ENCODE data around the gene CLEC20A. TPM values are rescaled to one million over a fixed set of nuclear protein-coding genes. Genes with fewer than 3 reads are reported as not detected.
"Not testable (repeated sequence)": the region's sequence is repeated elsewhere in the genome, so short reads cannot be mapped to it uniquely, and the experiment has no call there.

CLEC20A gene
- total RNA-seq, 1 donor from 2014 or later, result not detected

- no peak overlapping the region for H3K4me3 Mint-ChIP-seq
- H3K27me3 Mint-ChIP-seq, result no peaks in the 10 kb centered on the region
- H3K36me3 Mint-ChIP-seq, result no peaks in the 10 kb centered on the region
- H3K4me1 Mint-ChIP-seq (ENCODE audit: unreplicated experiment), result no peaks in the 10 kb centered on the region
- no peaks in the 10 kb centered on the region for H3K9me3 Mint-ChIP-seq
- H3K27ac Mint-ChIP-seq, result no peak overlapping the region
- no peak for DNase-seq (ENCODE audit: extremely low spot score, unreplicated experiment)
- TF ChIP-seq CTCF (conservative IDR thresholded peaks at IDR 0.05), result no peak
Measured at GRCh38 chr1:178509414-178510007, 12.7 kb upstream of the CLEC20A start.

GRCh38 chr1:178506669-178507068 lies 9.9 kb upstream of the CLEC20A start:
- DNase-seq (ENCODE audit: extremely low spot score, unreplicated experiment), result no peak
- Mint-ChIP-seq H3K4me1 (ENCODE audit: unreplicated experiment) (peaks cover 1% of the 10 kb centered on the region), H3K9me3 (no peaks in the 10 kb centered on the region), H3K4me3 (no peak overlapping the region), H3K27me3 (no peaks in the 10 kb centered on the region), H3K36me3 (no peaks in the 10 kb centered on the region), H3K27ac (no peak overlapping the region)
- no peak for TF ChIP-seq CTCF (conservative IDR thresholded peaks at IDR 0.05)

DNA sequence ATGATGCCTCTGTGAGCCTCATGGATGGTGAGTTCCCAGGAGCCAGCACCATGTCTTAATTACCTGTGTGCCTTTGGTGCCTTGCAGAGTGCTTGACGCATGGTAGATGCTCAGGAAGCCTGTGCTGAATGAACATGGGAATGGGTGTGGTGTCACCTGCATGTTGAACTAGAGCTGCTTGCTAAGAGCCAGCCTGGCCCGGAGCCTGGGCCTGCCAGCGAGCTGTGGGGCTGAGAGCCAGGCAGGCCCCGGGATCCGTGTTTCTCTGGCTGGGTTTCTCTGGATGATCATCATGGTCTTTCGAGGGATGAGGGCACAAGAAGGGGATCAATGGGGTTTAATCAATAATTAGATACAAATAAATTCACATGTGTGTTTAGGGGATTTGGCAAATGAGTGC lies 9.4 kb upstream of the CLEC20A start:
- no peak overlapping the region for H3K4me3 Mint-ChIP-seq
- H3K36me3 Mint-ChIP-seq, result no peaks in the 10 kb centered on the region
- DNase-seq (ENCODE audit: extremely low spot score, unreplicated experiment), result no peak
- H3K4me1 Mint-ChIP-seq (ENCODE audit: unreplicated experiment), result peaks cover 4% of the 10 kb centered on the region
- no peak overlapping the region for H3K27ac Mint-ChIP-seq
- TF ChIP-seq CTCF (conservative IDR thresholded peaks at IDR 0.05), result no peak
- H3K27me3 Mint-ChIP-seq, result no peaks in the 10 kb centered on the region
- no peaks in the 10 kb centered on the region for H3K9me3 Mint-ChIP-seq

- no peaks in the 10 kb centered on the region for H3K36me3 Mint-ChIP-seq
- H3K4me1 Mint-ChIP-seq (ENCODE audit: unreplicated experiment), result peaks cover 4% of the 10 kb centered on the region
- no peaks in the 10 kb centered on the region for H3K9me3 Mint-ChIP-seq
- H3K27ac Mint-ChIP-seq, result no peak overlapping the region
- H3K4me3 Mint-ChIP-seq, result no peak overlapping the region
- no peak for TF ChIP-seq CTCF (conservative IDR thresholded peaks at IDR 0.05)
- H3K27me3 Mint-ChIP-seq, result no peaks in the 10 kb centered on the region
- no peak for DNase-seq (ENCODE audit: extremely low spot score, unreplicated experiment)
Measured at GRCh38 chr1:178504286-178504685, 7.5 kb upstream of the CLEC20A start.

- no peak for DNase-seq (ENCODE audit: extremely low spot score, unreplicated experiment)
- no peaks in the 10 kb centered on the region for H3K27me3 Mint-ChIP-seq
Measured at GRCh38 chr1:178503849-178504248, 7.1 kb upstream of the CLEC20A start.

GRCh38 chr1:178503316-178503715 lies 6.6 kb upstream of the CLEC20A start:
- not testable (repeated sequence) for H3K4me1 Mint-ChIP-seq (ENCODE audit: unreplicated experiment); H3K27ac Mint-ChIP-seq; DNase-seq (ENCODE audit: extremely low spot score, unreplicated experiment); H3K27me3 Mint-ChIP-seq; H3K9me3 Mint-ChIP-seq; H3K4me3 Mint-ChIP-seq; H3K36me3 Mint-ChIP-seq

More at GRCh38 chr1:178503849-178504248, 7.1 kb upstream of the CLEC20A start:
- H3K9me3 Mint-ChIP-seq, result no peaks in the 10 kb centered on the region
- H3K4me1 Mint-ChIP-seq (ENCODE audit: unreplicated experiment), result peaks cover 4% of the 10 kb centered on the region
- H3K27ac Mint-ChIP-seq, result no peak overlapping the region
- no peak for TF ChIP-seq CTCF (conservative IDR thresholded peaks at IDR 0.05)
- no peaks in the 10 kb centered on the region for H3K36me3 Mint-ChIP-seq
- H3K4me3 Mint-ChIP-seq, result no peak overlapping the region

Measured in type B pancreatic cell (in vitro differentiated cells).